Measurements from ENCODE around the gene DOCK1. TPM values are rescaled to one million over a fixed set of nuclear protein-coding genes. Genes with fewer than 3 reads are reported as not detected.

The DOCK1 gene
- total RNA-seq, 2 donors from 2014 or later: 0.34 to 0.67 TPM

DNA sequence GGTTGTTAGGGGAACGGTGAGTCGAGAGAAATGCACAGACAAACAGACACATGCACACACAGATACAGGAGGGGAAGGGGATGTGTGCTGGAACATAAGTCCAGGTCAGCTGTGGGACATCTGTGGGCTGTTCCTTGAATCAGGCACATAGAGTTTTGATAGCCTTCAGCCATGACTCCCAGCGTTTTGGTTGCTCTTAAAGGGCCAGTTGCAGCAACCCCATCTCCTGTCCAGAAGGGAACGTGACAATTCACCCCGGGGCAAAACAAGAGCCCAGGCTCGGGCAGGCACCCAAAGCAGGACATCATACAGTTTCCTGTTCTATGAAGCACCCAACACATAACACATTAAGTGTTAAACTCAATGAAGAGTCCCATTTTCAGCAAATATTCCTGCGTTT lies 281.6 kb downstream of the DOCK1 start:
- no peak for ATAC-seq (replicated peaks)
- Mint-ChIP-seq H3K9me3 (peaks cover 4% of the 10 kb centered on the region), H3K27me3 (peaks cover 11% of the 10 kb centered on the region), H3K4me3 (no peak overlapping the region), H3K4me1 (no peaks in the 10 kb centered on the region), H3K36me3 (ENCODE audit: low read depth) (no peaks in the 10 kb centered on the region), H3K27ac (no peak overlapping the region)

- ATAC-seq (replicated peaks): no peak
- Mint-ChIP-seq H3K27ac (no peak overlapping the region), H3K27me3 (peaks cover 18% of the 10 kb centered on the region), H3K4me1 (no peaks in the 10 kb centered on the region), H3K9me3 (peaks cover 4% of the 10 kb centered on the region), H3K4me3 (no peak overlapping the region), H3K36me3 (ENCODE audit: low read depth) (no peaks in the 10 kb centered on the region)
Measured at GRCh38 chr10:127189226-127189625, 284.0 kb downstream of the DOCK1 start.

DNA sequence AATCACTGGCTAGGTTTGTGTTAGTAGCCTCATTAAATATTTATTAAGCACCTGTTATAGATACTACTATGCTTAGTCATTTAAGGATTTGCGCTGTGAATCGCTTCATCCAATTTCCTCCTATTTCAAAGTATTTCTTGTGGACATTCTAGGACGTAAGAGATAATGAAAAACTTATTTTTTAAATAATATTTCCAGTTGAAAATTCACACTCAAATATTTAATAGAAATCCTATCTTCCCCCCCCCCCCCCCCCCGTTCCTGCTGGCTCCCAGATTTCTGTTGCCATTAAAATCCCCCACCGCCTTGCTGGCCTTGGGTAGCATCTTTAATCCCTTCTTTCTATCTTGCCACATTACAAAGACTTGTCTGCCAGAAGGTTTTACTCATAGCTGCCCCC lies 285.2 kb downstream of the DOCK1 start:
- Mint-ChIP-seq H3K27ac (no peak overlapping the region), H3K4me1 (no peaks in the 10 kb centered on the region), H3K36me3 (ENCODE audit: low read depth) (no peaks in the 10 kb centered on the region), H3K9me3 (peaks cover 3% of the 10 kb centered on the region), H3K27me3 (peaks cover 21% of the 10 kb centered on the region), H3K4me3 (no peak overlapping the region)
- no peak for ATAC-seq (replicated peaks)

DNA sequence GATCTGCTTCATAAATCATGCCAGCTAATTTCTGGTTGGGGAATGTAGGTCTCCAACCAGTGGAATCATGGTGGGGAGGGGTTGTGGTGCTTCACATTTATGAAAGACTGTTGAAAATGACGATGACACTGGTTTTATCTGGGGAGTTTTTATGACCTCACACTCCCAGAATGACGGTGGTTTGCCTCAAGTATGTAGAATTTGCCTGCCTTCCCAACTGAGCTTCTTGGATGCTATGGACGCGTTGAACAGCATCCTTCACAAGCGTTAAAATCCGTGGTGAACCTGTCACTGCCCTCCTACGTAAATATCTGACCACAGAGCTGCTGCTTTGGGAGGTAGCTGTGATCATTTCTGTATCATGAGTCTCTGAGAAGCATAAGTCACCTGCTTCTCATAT lies 287.9 kb downstream of the DOCK1 start:
- Mint-ChIP-seq H3K4me3 (no peak overlapping the region), H3K27me3 (peaks cover 26% of the 10 kb centered on the region), H3K4me1 (no peaks in the 10 kb centered on the region), H3K9me3 (no peaks in the 10 kb centered on the region), H3K36me3 (ENCODE audit: low read depth) (no peaks in the 10 kb centered on the region), H3K27ac (no peak overlapping the region)
- no peak for ATAC-seq (replicated peaks)

- Mint-ChIP-seq H3K27ac (no peak overlapping the region), H3K4me3 (no peak overlapping the region), H3K4me1 (no peaks in the 10 kb centered on the region), H3K27me3 (peaks cover 26% of the 10 kb centered on the region), H3K9me3 (no peaks in the 10 kb centered on the region), H3K36me3 (ENCODE audit: low read depth) (no peaks in the 10 kb centered on the region)
- no peak for ATAC-seq (replicated peaks)
Measured at GRCh38 chr10:127194111-127194510, 288.9 kb downstream of the DOCK1 start.

DNA sequence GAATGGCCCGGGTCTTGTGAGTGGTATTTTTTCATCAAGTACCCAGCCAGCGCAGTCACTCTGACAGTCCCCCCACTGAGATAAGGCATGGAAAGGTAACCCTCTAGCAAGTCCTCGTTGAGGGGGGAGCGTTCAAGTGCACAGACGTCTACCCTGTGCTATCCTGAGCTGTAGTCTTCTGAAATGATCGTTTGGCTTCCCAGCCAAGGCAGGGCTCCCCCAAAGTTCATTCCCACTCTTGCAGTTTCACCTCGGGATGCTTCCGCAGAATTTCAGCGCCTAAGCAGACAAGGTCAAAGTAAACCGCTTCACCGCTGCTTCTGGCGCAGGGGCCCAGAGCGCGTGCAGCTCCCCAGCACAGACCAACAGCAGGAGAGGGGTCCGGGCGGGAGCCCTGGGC lies 289.4 kb downstream of the DOCK1 start:
- no peak overlapping the region for H3K27ac Mint-ChIP-seq
- no peak for ATAC-seq (replicated peaks)
- H3K4me1 Mint-ChIP-seq: no peaks in the 10 kb centered on the region
- peaks cover 26% of the 10 kb centered on the region for H3K27me3 Mint-ChIP-seq
- no peak overlapping the region for H3K4me3 Mint-ChIP-seq
- H3K36me3 Mint-ChIP-seq (ENCODE audit: low read depth): no peaks in the 10 kb centered on the region
- no peaks in the 10 kb centered on the region for H3K9me3 Mint-ChIP-seq

DNA sequence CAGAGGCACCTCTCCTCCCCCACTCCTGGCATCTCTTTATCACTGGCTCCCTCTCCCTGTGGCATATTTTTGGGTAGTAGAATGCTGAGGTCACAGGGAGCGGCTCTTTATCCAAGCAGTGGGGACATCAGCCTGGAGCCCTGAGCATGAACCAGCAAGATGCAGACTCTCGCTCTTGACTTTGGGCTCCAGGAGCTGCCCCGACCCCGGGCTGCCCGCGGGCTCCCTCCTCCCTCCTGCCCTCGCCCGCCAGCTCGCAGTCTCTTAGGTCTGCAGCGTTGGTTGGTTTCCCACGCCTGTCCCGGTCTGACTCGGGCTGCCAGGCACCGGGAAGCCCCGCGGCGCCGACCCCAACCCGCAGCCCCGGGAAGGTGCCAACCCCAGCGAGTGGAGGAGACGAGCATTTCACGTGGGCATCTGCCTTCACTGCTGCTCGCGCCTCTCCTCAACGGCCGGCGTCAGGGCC lies 289.8 kb downstream of the DOCK1 start:
- H3K27ac Mint-ChIP-seq: no peak overlapping the region
- H3K36me3 Mint-ChIP-seq (ENCODE audit: low read depth): no peaks in the 10 kb centered on the region
- H3K9me3 Mint-ChIP-seq: no peaks in the 10 kb centered on the region
- no peak overlapping the region for H3K4me3 Mint-ChIP-seq
- H3K4me1 Mint-ChIP-seq: no peaks in the 10 kb centered on the region
- peaks cover 26% of the 10 kb centered on the region for H3K27me3 Mint-ChIP-seq
- ATAC-seq (replicated peaks): no peak

- Mint-ChIP-seq H3K36me3 (ENCODE audit: low read depth) (no peaks in the 10 kb centered on the region), H3K27ac (no peak overlapping the region), H3K4me1 (no peaks in the 10 kb centered on the region), H3K4me3 (no peak overlapping the region), H3K9me3 (no peaks in the 10 kb centered on the region), H3K27me3 (peaks cover 25% of the 10 kb centered on the region)
- ATAC-seq (replicated peaks): no peak
Measured at GRCh38 chr10:127195571-127196281, 290.5 kb downstream of the DOCK1 start.

DNA sequence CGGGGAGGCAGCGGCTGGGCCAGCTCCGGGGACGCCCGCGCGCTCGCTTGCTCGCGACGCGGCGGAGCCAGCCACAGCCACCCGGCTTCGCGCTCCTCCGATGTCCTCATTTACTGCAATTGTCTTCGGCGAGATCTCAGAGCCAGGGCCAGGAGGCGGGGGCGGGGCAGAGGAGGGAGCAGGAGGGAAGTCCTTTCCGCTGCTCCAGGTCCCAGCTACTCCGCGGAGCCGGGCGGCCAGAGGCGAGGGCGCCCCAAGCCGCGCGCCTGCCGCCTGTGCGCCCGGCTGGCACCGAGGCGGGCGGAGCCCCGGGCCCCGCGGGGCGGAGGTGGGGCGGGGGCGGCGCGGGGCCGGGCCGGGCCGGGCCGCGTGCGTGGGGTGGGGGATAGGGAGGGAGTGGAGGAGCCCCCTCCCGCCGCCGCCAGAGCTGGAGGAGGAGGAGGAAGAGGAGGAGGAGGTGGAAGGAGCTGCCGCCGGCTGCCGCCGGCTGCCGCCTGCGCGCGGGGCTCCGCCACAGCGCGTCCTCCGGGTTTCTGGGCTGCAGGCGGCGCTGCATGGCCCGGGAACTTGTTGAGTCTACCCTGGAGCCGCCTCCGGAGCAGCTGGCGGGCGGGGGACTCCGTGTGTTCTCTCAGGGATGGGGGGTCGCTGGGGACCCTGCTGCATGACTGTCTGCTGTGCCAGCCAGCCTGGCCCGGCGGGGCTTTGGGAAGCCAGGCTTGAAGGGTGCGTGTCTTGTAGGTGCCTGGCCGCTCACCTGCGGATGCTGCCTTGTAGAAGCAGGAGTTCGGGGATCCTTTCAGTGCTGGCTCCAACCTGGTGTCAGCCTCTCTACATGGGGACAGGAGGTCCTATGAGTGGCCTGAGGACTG lies 291.3 kb downstream of the DOCK1 start, which contains the start of gene INSYN2A:
INSYN2A (minus strand) TSS at position 310 of the 872 bp plus-strand sequence. CDS start 20,196 bp downstream, outside the sequence.
- Mint-ChIP-seq H3K4me3 (no peak within 1 kb of the TSS), H3K27ac (no peak within 1 kb of the TSS), H3K9me3 (no peaks in the 10 kb centered on the region), H3K27me3 (peaks cover 19% of the 10 kb centered on the region), H3K4me1 (no peaks in the 10 kb centered on the region), H3K36me3 (ENCODE audit: low read depth) (no peaks in the 10 kb centered on the region)
- no peak for ATAC-seq (replicated peaks)

DNA sequence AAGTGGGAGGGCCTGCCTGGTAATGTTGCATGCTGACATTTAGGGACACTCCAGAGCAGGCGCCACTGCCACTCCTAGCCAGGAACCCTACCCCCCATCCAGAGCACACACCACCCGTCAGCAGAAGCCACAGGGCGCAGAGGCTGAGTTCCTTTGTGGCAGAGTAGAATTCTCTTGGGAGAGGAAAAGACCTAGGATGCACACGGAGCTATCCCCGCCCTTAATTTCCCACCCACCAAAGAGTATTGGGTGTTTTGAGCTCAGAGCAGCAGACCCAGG lies 291.9 kb downstream of the DOCK1 start:
- H3K27ac Mint-ChIP-seq: no peak overlapping the region

GRCh38 chr10:127198307-127198706 lies 293.1 kb downstream of the DOCK1 start:
- Mint-ChIP-seq H3K9me3 (no peaks in the 10 kb centered on the region), H3K27me3 (peaks cover 15% of the 10 kb centered on the region), H3K4me3 (no peak overlapping the region), H3K4me1 (no peaks in the 10 kb centered on the region), H3K27ac (no peak overlapping the region), H3K36me3 (ENCODE audit: low read depth) (no peaks in the 10 kb centered on the region)
- no peak for ATAC-seq (replicated peaks)

More for the DNA sequence above, 291.9 kb downstream of the DOCK1 start:
- H3K9me3 Mint-ChIP-seq: no peaks in the 10 kb centered on the region
- no peaks in the 10 kb centered on the region for H3K4me1 Mint-ChIP-seq
- H3K27me3 Mint-ChIP-seq: peaks cover 19% of the 10 kb centered on the region
- no peak for ATAC-seq (replicated peaks)
- H3K4me3 Mint-ChIP-seq: no peak overlapping the region
- H3K36me3 Mint-ChIP-seq (ENCODE audit: low read depth): no peaks in the 10 kb centered on the region

DNA sequence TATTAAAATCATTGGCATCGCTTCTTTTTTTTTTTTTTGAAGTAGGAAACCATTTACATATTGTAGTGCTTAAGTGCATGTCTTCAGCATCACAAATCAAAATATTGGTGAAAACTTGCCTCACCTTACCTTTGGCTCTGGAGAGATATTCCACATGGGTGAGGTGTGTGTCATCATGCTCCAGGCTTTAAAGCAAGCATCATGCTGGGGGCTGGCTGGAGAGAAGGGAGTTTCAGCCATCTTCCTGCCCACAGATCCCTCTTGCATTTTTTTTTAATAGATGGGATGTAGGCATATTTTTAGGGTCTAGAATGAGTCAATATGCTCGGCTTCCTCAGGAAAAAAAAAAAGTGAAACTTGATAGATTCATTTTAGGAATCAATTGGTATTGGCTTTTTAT lies 293.5 kb downstream of the DOCK1 start:
- no peaks in the 10 kb centered on the region for H3K4me1 Mint-ChIP-seq
- no peaks in the 10 kb centered on the region for H3K9me3 Mint-ChIP-seq
- no peak for ATAC-seq (replicated peaks)
- no peak overlapping the region for H3K27ac Mint-ChIP-seq
- no peaks in the 10 kb centered on the region for H3K36me3 Mint-ChIP-seq (ENCODE audit: low read depth)
- peaks cover 12% of the 10 kb centered on the region for H3K27me3 Mint-ChIP-seq
- H3K4me3 Mint-ChIP-seq: no peak overlapping the region

- Mint-ChIP-seq H3K4me3 (no peak overlapping the region), H3K4me1 (no peaks in the 10 kb centered on the region), H3K36me3 (ENCODE audit: low read depth) (no peaks in the 10 kb centered on the region), H3K9me3 (no peaks in the 10 kb centered on the region), H3K27ac (no peak overlapping the region), H3K27me3 (peaks cover 8% of the 10 kb centered on the region)
- ATAC-seq (replicated peaks): no peak
Measured at GRCh38 chr10:127200646-127201045, 295.4 kb downstream of the DOCK1 start.

- ATAC-seq (replicated peaks): no peak
- Mint-ChIP-seq H3K4me1 (no peaks in the 10 kb centered on the region), H3K4me3 (no peak overlapping the region), H3K27ac (no peak overlapping the region), H3K27me3 (no peaks in the 10 kb centered on the region), H3K9me3 (no peaks in the 10 kb centered on the region), H3K36me3 (ENCODE audit: low read depth) (no peaks in the 10 kb centered on the region)
Measured at GRCh38 chr10:127203067-127203466, 297.8 kb downstream of the DOCK1 start.

GRCh38 chr10:127207081-127207480 lies 301.9 kb downstream of the DOCK1 start:
- H3K9me3 Mint-ChIP-seq: no peaks in the 10 kb centered on the region
- H3K36me3 Mint-ChIP-seq (ENCODE audit: low read depth): no peaks in the 10 kb centered on the region
- H3K27ac Mint-ChIP-seq: no peak overlapping the region
- H3K4me1 Mint-ChIP-seq: no peaks in the 10 kb centered on the region
- no peak overlapping the region for H3K4me3 Mint-ChIP-seq
- ATAC-seq (replicated peaks): no peak
- no peaks in the 10 kb centered on the region for H3K27me3 Mint-ChIP-seq
